Fibroblast of the conjunctiva (primary cell): Measurements from ENCODE around the gene PNKD.

Source experiments
- DNase-seq: peaks from one replicate; pipeline ENCODE4 v3.0.0-alpha.2; 2010; ENCODE audit warnings: low read depth

PNKD gene

GRCh38 chr2:218374795-218375194 lies 104.5 kb downstream of the PNKD start:
- DNase-seq = no peak

GRCh38 chr2:218375212-218375611 lies 104.9 kb downstream of the PNKD start:
- no peak for DNase-seq

- no peak for DNase-seq
These were observed 107.7 kb downstream of the PNKD start for GRCh38 chr2:218378053-218378452.

DNA sequence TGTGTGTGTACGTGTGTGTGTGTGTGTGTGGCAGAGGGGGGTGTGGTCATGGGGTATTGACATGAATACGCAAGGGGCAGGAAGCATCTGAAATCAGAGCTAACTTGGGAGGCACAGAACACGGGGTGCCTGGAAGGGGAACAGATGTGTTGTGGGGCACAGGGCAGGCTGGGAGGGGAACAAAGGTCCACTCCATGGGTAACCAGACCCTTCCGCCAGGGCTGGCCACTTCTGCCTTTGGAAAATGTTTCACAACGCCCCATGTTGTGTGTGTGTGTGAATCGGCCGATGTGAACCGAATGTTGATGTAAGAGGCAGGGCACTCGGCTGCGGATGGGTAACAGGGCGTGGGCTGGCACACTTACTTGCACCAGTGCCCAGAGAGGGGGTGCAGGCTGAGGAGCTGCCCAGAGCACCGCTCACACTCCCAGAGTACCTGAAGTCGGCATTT lies 111.6 kb downstream of the PNKD start, which contains the start of gene SLC11A1:
Gene SLC11A1, plus strand, starts transcription at position 358 of the 451 bp plus-strand sequence. CDS start 96 bp downstream, outside the sequence.
- DNase-seq = no peak

- no peak for DNase-seq
These were observed 112.5 kb downstream of the PNKD start for GRCh38 chr2:218382785-218383184.

- DNase-seq = no peak
These were observed 113.7 kb downstream of the PNKD start for GRCh38 chr2:218383892-218384519.

GRCh38 chr2:218384975-218385374 lies 114.7 kb downstream of the PNKD start:
- no peak for DNase-seq

- DNase-seq = no peak
These were observed 116.4 kb downstream of the PNKD start for GRCh38 chr2:218386505-218387368.

DNA sequence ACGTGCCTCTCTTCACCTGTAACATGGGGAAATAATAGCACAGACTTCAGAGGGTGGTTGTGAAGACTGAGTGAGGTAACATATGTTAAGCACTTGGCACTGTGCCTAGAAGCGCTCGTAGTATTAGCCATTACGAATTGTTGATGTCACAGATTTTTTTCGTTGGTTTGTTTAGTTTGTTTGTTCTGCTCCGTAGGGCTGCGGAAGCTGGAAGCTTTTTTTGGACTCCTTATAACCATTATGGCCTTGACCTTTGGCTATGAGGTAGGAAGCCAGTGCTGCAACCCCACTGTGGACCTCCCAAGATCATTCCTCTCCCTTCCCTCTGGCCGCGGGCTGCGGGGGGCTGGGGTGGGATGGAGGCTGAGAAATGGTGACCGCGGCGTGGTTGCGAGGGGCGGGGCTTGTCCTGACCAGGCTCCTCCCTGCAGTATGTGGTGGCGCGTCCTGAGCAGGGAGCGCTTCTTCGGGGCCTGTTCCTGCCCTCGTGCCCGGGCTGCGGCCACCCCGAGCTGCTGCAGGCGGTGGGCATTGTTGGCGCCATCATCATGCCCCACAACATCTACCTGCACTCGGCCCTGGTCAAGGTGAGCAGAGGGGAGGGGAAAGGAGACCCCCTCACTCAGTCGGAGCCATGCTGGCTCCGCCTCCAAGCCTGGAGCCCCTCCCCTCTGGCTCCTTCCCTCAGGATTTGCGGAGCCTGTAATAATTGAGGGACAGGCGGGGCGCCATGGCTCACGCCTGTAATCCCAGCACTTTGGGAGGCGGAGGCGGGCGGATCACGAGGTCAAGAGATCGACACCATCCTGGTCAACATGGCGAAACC lies 117.3 kb downstream of the PNKD start:
- DNase-seq = no peak

DNA sequence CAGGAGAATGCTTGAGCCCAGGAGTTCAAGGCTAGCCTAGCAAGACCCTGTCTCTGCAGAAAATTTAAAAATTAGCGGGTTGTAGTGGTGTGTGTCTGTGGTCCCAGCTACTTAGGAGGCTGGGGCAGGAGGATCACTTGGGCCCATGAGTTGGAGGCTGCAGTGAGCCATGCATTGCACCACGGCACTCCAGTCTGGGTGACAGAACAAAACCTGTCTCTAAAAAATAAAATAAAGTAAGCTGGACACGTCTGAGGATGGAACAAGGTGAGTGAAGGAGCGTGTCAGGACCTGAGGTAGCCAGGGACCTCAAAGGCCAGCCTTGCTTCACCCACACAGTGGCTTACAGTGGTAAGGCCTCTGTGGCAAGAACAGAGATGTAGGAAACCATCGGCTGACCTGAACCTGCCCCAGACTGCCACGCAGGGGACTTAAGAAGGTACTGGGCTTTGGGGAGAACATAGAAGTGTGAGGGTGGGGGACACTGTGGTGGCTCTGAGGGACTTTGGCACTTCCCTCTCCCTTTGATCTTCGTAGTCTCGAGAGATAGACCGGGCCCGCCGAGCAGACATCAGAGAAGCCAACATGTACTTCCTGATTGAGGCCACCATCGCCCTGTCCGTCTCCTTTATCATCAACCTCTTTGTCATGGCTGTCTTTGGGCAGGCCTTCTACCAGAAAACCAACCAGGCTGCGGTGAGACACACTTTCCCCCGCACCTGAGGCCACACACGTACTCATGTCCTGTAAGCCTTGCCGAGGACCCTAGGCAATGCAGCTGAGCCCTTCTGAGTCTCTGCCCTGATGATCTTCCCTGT lies 119.2 kb downstream of the PNKD start:
- DNase-seq = no peak

DNA sequence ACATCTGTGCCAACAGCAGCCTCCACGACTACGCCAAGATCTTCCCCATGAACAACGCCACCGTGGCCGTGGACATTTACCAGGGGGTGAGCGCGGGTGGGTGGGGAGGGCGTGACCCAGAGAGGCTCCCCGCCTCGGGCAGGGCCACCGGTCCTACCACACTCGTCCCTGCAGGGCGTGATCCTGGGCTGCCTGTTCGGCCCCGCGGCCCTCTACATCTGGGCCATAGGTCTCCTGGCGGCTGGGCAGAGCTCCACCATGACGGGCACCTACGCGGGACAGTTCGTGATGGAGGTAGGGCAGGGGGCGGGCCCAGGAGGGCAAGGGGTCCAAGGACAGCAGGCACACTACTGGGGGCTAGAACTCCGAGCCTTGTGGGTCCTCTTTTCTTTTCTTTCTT lies 120.9 kb downstream of the PNKD start:
- DNase-seq = no peak

- DNase-seq = no peak
These were observed 122.1 kb downstream of the PNKD start for GRCh38 chr2:218392459-218392858.

DNA sequence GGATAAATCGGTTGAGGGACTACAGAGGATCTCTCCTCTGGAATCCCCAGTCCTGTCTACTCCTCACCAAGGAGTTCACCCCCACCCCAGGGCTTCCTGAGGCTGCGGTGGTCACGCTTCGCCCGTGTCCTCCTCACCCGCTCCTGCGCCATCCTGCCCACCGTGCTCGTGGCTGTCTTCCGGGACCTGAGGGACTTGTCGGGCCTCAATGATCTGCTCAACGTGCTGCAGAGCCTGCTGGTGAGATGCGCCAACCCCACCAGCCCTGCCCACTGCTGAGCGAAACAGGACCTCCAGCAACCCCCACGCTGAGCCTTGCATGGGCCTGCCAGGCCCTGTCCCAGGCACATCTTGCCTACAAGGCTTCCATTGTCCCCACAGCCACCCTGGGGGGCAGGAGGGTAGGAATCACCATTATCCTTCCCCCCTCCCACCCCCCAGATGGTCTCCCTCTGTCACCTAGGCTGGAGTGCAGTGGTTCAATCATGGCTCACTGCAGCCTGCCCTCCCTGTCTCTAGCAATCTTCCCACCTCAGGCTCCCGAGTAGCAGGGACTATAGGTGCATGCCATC lies 122.7 kb downstream of the PNKD start:
- no peak for DNase-seq

DNA sequence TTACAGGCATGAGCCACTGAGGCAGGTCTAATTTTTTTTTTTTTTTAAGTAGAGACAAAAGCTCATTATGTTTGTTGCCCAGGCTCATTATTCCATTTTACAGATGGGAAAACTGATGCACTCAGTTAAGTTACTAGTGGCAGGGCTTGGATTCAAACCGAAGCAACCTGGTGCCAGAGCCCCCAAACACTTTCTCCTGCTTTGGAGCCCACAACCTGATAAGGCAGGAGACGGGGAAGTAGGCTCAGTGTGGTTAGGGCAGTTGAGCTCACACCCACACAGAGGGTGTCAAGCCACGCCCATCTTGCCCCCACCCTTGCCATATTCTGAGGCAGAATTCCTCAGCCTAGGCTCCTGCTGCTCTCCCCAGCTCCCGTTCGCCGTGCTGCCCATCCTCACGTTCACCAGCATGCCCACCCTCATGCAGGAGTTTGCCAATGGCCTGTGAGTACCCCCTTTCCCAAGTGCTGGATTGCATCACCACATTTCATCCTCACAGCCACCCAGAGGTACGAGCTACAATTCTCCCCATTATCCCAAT lies 123.5 kb downstream of the PNKD start:
- no peak for DNase-seq

GRCh38 chr2:218394298-218395089 lies 124.2 kb downstream of the PNKD start:
- DNase-seq = no peak

DNA sequence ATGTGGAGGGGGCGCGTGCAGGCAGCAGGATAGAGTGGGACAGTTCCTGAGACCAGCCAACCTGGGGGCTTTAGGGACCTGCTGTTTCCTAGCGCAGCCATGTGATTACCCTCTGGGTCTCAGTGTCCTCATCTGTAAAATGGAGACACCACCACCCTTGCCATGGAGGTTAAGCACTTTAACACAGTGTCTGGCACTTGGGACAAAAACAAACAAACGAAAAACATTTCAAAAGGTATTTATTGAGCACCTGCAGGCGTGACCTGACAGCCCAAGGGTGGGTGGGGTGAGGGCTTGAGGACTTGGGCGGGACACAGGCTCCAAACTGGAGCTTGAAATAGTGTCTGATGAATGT lies 124.7 kb downstream of the PNKD start:
- no peak for DNase-seq

DNA sequence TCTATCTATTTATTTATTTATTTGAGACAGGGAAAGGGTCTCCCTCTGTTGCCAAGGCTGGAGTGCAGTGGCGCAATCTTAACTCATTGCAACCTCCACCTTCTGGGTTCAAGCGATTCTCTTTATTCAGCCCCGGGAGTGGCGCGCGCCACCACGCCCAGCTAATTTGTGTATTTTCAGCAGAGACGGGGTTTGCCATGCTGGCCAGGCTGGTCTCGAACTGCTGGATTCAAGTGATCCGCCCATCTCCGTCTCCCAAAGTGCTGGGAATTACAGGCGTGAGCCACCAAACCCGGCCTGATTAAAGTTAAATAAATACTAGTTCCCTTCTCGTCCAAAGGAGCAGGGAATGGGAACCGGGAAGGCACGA lies 125.1 kb downstream of the PNKD start:
- no peak for DNase-seq

DNA sequence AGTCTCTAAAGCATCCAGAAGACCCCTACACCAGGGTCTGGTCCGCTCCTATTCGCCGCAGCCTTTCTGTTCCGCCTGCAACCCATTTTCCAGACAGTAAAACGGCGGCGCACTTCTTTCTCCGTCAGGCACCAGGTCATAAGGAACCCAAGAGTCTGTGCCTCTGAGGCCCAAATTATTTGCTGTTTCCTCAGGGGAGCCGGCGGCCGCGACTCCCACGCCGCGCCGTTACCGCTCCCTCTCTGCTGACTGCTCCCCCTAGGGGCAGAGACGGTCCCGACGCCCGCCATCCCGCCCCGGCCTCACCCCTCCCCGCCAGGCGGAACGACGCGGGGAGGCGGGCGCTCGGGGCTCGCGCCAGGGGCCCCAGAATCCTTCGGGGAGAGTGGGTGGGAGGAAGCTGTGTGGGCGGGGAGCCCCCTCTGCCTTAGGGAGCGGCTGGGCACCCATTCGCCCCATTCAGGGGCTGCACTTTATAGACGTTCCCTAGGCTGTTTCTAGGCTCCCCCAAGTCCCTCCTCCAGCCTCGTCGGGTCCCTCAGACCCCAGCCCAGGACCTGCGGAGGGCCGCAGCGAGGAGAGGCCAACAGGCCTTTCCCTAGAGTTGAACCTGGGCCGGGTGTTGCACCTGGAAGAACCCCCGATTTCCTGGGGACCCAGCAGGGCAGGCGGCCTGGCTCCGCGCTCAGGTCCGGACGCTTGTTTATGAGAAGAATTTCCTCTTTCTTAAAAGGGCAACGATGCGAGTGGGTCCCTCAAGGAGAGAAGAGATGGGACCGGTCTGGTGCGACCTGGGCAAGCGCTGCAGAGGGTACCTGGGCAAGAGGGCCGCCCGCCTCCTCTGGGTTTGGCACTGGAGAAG lies 125.7 kb downstream of the PNKD start:
- DNase-seq = peak; percentile 93
